IgD-negative memory B cell (primary cell): ENCODE results near the gene COPS6. TPM values are rescaled to one million over a fixed set of nuclear protein-coding genes. Genes with fewer than 3 reads are reported as not detected.

Experiments
- H3K27ac Mint-ChIP-seq, 3 donors: one replicate each; pipeline ENCODE4 v1.8.0; 2020 to 2022; ENCODE audit warnings: mild to moderate bottlenecking in 3 of 3, mixed read lengths in 3 of 3, moderate library complexity in 1 of 3
- H3K27me3 Mint-ChIP-seq: one replicate; pipeline ENCODE4 v1.8.0; 2021; ENCODE audit warnings: mixed read lengths
- H3K36me3 Mint-ChIP-seq: one replicate; pipeline ENCODE4 v1.8.0; 2020; ENCODE audit warnings: mild to moderate bottlenecking, mixed read lengths
- H3K4me1 Mint-ChIP-seq, 3 donors: one replicate each; pipeline ENCODE4 v1.8.0; 2020 to 2022; ENCODE audit warnings: mixed read lengths in 3 of 3, mild to moderate bottlenecking in 1 of 3
- H3K4me3 Mint-ChIP-seq, 4 donors: one replicate each; pipeline ENCODE4 v1.8.0; 2020 to 2022; ENCODE audit warnings: mild to moderate bottlenecking in 4 of 4, mixed read lengths in 4 of 4, moderate library complexity in 3 of 4
- H3K9me3 Mint-ChIP-seq, 3 donors: one replicate each; pipeline ENCODE4 v1.8.0; 2020 to 2021; ENCODE audit warnings: mixed read lengths in 3 of 3, mild to moderate bottlenecking in 1 of 3
- polyA plus RNA-seq: library from polyadenylated mRNA; unstranded; fragments of 300-500 nt; fragmentation: Illumina TruSeq; gene quantifications from one replicate; pipeline ENCODE4 v1.2.3, GENCODE V29; 2021

The COPS6 gene
- polyA plus RNA-seq, 1 donor from 2014 or later: 121 TPM

DNA sequence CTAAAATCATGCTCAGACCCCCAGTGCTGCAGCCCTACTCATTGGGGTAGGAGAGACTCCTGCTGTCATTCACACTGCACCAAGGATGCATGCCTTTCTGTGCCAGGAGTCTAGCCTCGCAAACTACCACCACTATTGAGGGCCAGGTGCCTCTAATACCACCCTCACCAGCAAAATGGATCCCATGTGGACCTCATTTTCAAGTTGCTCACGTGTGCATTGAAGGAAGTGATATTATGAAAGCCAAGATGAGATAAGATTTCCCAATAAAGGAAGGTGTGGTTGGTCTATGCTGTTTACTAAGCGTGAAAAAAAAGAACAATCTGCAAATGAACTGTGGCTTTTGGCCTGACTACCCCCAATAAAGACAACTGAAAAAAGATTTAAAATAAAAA lies 52.8 kb downstream of the COPS6 start:
- Mint-ChIP-seq H3K36me3 (no peaks in the 10 kb centered on the region), H3K4me3 (no peak overlapping the region), H3K9me3 (no peaks in the 10 kb centered on the region), H3K4me1 (peaks cover 8 to 16% (median 14%) of the 10 kb centered on the region in 3 donors), H3K27ac (no peak overlapping the region), H3K27me3 (no peaks in the 10 kb centered on the region)

Other genes starting within 250 kb of the COPS6 start
- gene OR2AE1, start 211.9 kb upstream of the COPS6 start, polyA plus RNA-seq: not detected
- 30.2 TPM for gene TRIM4, start 169.4 kb upstream of the COPS6 start, polyA plus RNA-seq
- gene GJC3, start 159.3 kb upstream of the COPS6 start, polyA plus RNA-seq: not detected
- not detected for gene AZGP1, start 112.9 kb upstream of the COPS6 start, polyA plus RNA-seq
- 35.3 TPM for gene ZKSCAN1, start 73.4 kb upstream of the COPS6 start, polyA plus RNA-seq
- gene ZSCAN21, start 39.2 kb upstream of the COPS6 start, polyA plus RNA-seq: 9.9 TPM
- 31.7 TPM for gene ZNF3, start 7.2 kb upstream of the COPS6 start, polyA plus RNA-seq
- gene MCM7, start 12.4 kb downstream of the COPS6 start, polyA plus RNA-seq: 33.4 TPM
- 4.5 TPM for gene AP4M1, start 12.7 kb downstream of the COPS6 start, polyA plus RNA-seq
- 31.5 TPM for gene TAF6, start 30.4 kb downstream of the COPS6 start, polyA plus RNA-seq
- 4.5 TPM for gene CNPY4, start 30.7 kb downstream of the COPS6 start, polyA plus RNA-seq
- gene MBLAC1, start 38.0 kb downstream of the COPS6 start, polyA plus RNA-seq: 1.4 TPM
- gene LAMTOR4, start 59.9 kb downstream of the COPS6 start, polyA plus RNA-seq: 443 TPM
- gene TRAPPC14, start 69.8 kb downstream of the COPS6 start, polyA plus RNA-seq: 6.3 TPM
- gene GAL3ST4, start 79.6 kb downstream of the COPS6 start, polyA plus RNA-seq: 0.38 TPM
- gene GPC2, start 88.4 kb downstream of the COPS6 start, polyA plus RNA-seq: 0.23 TPM
- 61.5 TPM for gene STAG3, start 88.9 kb downstream of the COPS6 start, polyA plus RNA-seq
- 94.5 TPM for gene PVRIG, start 131.0 kb downstream of the COPS6 start, polyA plus RNA-seq
- gene SPDYE3, start 218.7 kb downstream of the COPS6 start, polyA plus RNA-seq: 9.9 TPM